ENCODE results near the gene SVEP1.

The SVEP1 gene

GRCh38 chr9:110408598-110408997 is 170.9 kb downstream of the SVEP1 start (continued):
- no peak for TF ChIP-seq ZBTB48 (tag by site-specific recombination; IDR thresholded peaks at IDR 0.05)

- TF ChIP-seq ZBTB49 (tag by site-specific recombination; IDR thresholded peaks at IDR 0.05; ENCODE audit: low read depth): no peak
- no peak for TF ChIP-seq ZFP41 (tag by site-specific recombination; IDR thresholded peaks at IDR 0.05; ENCODE audit: borderline replicate concordance)
- H3K27ac ChIP-seq (ENCODE audit: extremely low read depth, low read depth, low read length): no peak overlapping the region
- no peak overlapping the region for H3K4me3 ChIP-seq (ENCODE audit: low read depth, low read length)
- ChIA-PET POLR2A (no interaction called here), CTCF (no interaction called here)
- H3K9me3 ChIP-seq (ENCODE audit: control insufficient read depth, insufficient read depth, low read depth, low read length): no peaks in the 10 kb centered on the region
- peaks cover 0 to 14% of the 10 kb centered on the region in 2 experiments; a peak in 1 of 3 replicates for H3K36me3 ChIP-seq (ENCODE audit: control insufficient read depth in 2 of 2, insufficient read depth in 1 of 2, low read length in 2 of 2)
- no peaks in the 10 kb centered on the region for H3K4me1 ChIP-seq (ENCODE audit: control insufficient read depth, insufficient read depth, low read length)
Measured at GRCh38 chr9:110405858-110406443, 173.6 kb downstream of the SVEP1 start.

GRCh38 chr9:110404473-110404872 is 175.1 kb downstream of the SVEP1 start:
- no peaks in the 10 kb centered on the region for H3K4me1 ChIP-seq (ENCODE audit: control insufficient read depth, insufficient read depth, low read length)
- POLR2A ChIA-PET: no interaction called here
- no peaks in the 10 kb centered on the region for H3K9me3 ChIP-seq (ENCODE audit: control insufficient read depth, insufficient read depth, low read depth, low read length)
- H3K36me3 ChIP-seq (ENCODE audit: control insufficient read depth in 2 of 2, insufficient read depth in 1 of 2, low read length in 2 of 2): peaks cover 0 to 14% of the 10 kb centered on the region in 2 experiments; a peak in 1 of 3 replicates
- H3K4me3 ChIP-seq (ENCODE audit: low read depth, low read length): no peak overlapping the region
- TF ChIP-seq ZNF426 (tag by site-specific recombination; IDR thresholded peaks at IDR 0.05): no peak
- no peak for TF ChIP-seq ZNF768 (tag by site-specific recombination; IDR thresholded peaks at IDR 0.05)
- TF ChIP-seq BCL11B (tag by site-specific recombination; IDR thresholded peaks at IDR 0.05; ENCODE audit: low read depth): no peak
- TF ChIP-seq ZNF175 (tag by site-specific recombination; IDR thresholded peaks at IDR 0.05): no peak
- no peak for TF ChIP-seq KLF8 (tag by site-specific recombination; IDR thresholded peaks at IDR 0.05)
- no peak for TF ChIP-seq HOXD13 (CRISPR knock-in tag; IDR thresholded peaks at IDR 0.05; ENCODE audit: borderline replicate concordance)
- no peak for TF ChIP-seq ZNF26 (tag by site-specific recombination; IDR thresholded peaks at IDR 0.05)
- TF ChIP-seq ZNF473 (tag by site-specific recombination; IDR thresholded peaks at IDR 0.05): no peak
- no peak for TF ChIP-seq PRDM4 (tag by site-specific recombination; IDR thresholded peaks at IDR 0.05)
- no peak for TF ChIP-seq ZNF518A (tag by site-specific recombination; conservative IDR thresholded peaks at IDR 0.05; ENCODE audit: low read depth)
- CTCF ChIA-PET: interaction anchor here (0.7 to 0.8 kb wide), 2 partner anchors 187 to 1006 kb away, joined by 3 to 4 read pairs; no protein-coding TSS in a partner anchor
- no peak overlapping the region for H3K27ac ChIP-seq (ENCODE audit: extremely low read depth, low read depth, low read length)
